SK-N-SH (cell line): ENCODE results near the gene SYNGR1. TPM values are rescaled to one million over a fixed set of nuclear protein-coding genes. Genes with fewer than 3 reads are reported as not detected.
A peak's percentile ranks its signal among the peaks of the same experiment; 100 is the strongest.

Experiments used
- CTCF ChIA-PET: fragments of 300-600, 350-600 bp; formaldehyde crosslinking; extraction: SDS; loops from one replicate; lab custom pipeline; 2021; lab: Yijun Ruan, JAX
- POLR2A ChIA-PET: fragments of 350-600 bp; sonication (Branson Sonifier 250); formaldehyde crosslinking; extraction: SDS; loops from one replicate; lab custom pipeline; 2020; ENCODE audit warnings: antibody characterized with exemption, inconsistent platforms; lab: Yijun Ruan, JAX
- DNase-seq: peaks from one replicate; pipeline ENCODE4 v3.0.0; 2012
- H2AFZ ChIP-seq: fragments of 200-600 bp; sonication (generic); 2 replicates; pipeline ENCODE4 v1.8.1; 2016; ENCODE audit warnings: antibody characterized with exemption, mild to moderate bottlenecking, low read depth
- H3F3A ChIP-seq: fragments of 200-600 bp; sonication (generic); replicated peaks from 2 replicates; pipeline ENCODE3; 2016; ENCODE audit warnings: antibody characterized with exemption, mild to moderate bottlenecking; ENCODE audit not compliant: insufficient read depth
- H3K27ac ChIP-seq, 2 experiments: fragments of 200-500 bp in 1 of 2; fragments of 200-600 bp in 1 of 2; sonication (Bioruptor generic) in 1 of 2; sonication (generic), shearing (Covaris generic) in 1 of 2; 2 replicates each; pipeline versions ENCODE4 v1.5.1 to v1.6.1; 2014 to 2016; ENCODE audit warnings: low read depth in 2 of 2, inconsistent platforms in 1 of 2, low read length in 1 of 2, mild to moderate bottlenecking in 1 of 2, mixed read lengths in 1 of 2
- H3K27me3 ChIP-seq: fragments of 200-600 bp; sonication (generic), shearing (Covaris generic); 2 replicates; pipeline ENCODE4 v1.6.1; 2016; ENCODE audit warnings: mixed run types; ENCODE audit not compliant: insufficient read depth
- H3K36me3 ChIP-seq, 2 experiments: fragments of 200-500 bp in 1 of 2; fragments of 200-600 bp in 1 of 2; sonication (Bioruptor generic) in 1 of 2; sonication (generic) in 1 of 2; replicated peaks in 1 of 2; 2 replicates each; pipeline versions ENCODE3 to v1.5.1; 2014 to 2016; ENCODE audit warnings: low read length in 1 of 2, mild to moderate bottlenecking in 1 of 2; ENCODE audit not compliant: insufficient read depth in 2 of 2, control insufficient read depth in 1 of 2
- H3K4me1 ChIP-seq, 2 experiments: fragments of 200-500 bp in 1 of 2; fragments of 200-600 bp in 1 of 2; sonication (Bioruptor generic) in 1 of 2; sonication (generic), shearing (Covaris generic) in 1 of 2; 2 replicates each; pipeline versions ENCODE4 v1.5.1 to v1.6.1; 2014 to 2016; ENCODE audit warnings: low read depth in 1 of 2, low read length in 1 of 2, mixed run types in 1 of 2; ENCODE audit not compliant: insufficient read depth in 2 of 2, control insufficient read depth in 1 of 2
- H3K4me2 ChIP-seq: fragments of 200-600 bp; sonication (generic), shearing (Covaris generic); 2 replicates; pipeline ENCODE4 v1.6.1; 2017; ENCODE audit warnings: mixed run types
- H3K4me3 ChIP-seq, 2 experiments: fragments of 200-500 bp in 1 of 2; fragments of 200-600 bp in 1 of 2; sonication (Bioruptor generic) in 1 of 2; sonication (generic), shearing (Covaris generic) in 1 of 2; 2 replicates each; pipeline versions ENCODE4 v1.5.1 to v1.8.1; 2014 to 2016; ENCODE audit warnings: low read depth in 2 of 2, inconsistent platforms in 1 of 2, low read length in 1 of 2, mild to moderate bottlenecking in 1 of 2, mixed read lengths in 1 of 2, moderate library complexity in 1 of 2
- H3K79me2 ChIP-seq: fragments of 200-600 bp; sonication (generic); 2 replicates; pipeline ENCODE4 v1.8.1; 2017; ENCODE audit warnings: mild to moderate bottlenecking; ENCODE audit not compliant: insufficient read depth
- H3K9ac ChIP-seq: fragments of 200-600 bp; sonication (generic); 2 replicates; pipeline ENCODE4 v1.6.1; 2017; ENCODE audit warnings: mixed run types
- H3K9me2 ChIP-seq: fragments of 200-600 bp; sonication (generic); 2 replicates; pipeline ENCODE4 v1.6.1; 2017; ENCODE audit warnings: mixed run types
- H3K9me3 ChIP-seq: fragments of 200-600 bp; sonication (generic); 2 replicates; pipeline ENCODE4 v1.6.1; 2017; ENCODE audit warnings: mixed run types, mild to moderate bottlenecking, moderate library complexity
- H4K20me1 ChIP-seq: fragments of 200-600 bp; sonication (generic); 2 replicates; pipeline ENCODE4 v1.6.1; 2017; ENCODE audit warnings: mild to moderate bottlenecking, mixed run types; ENCODE audit not compliant: insufficient read depth
- CTCF ChIP-seq: fragments of 200-600 bp; sonication (generic); IDR thresholded peaks from 2 replicates; pipeline ENCODE4 v1.6.1; 2017; ENCODE audit warnings: antibody characterized with exemption, mild to moderate bottlenecking, moderate library complexity
- ELF1 ChIP-seq: IDR thresholded peaks from 2 replicates; pipeline ENCODE4 v1.4.0; 2012
- EP300 ChIP-seq, 2 experiments: IDR thresholded peaks; 2 replicates each; pipeline versions ENCODE4 v1.4.0 to v1.6.1; 2012; ENCODE audit warnings: borderline replicate concordance in 1 of 2, low read depth in 1 of 2, low read length in 1 of 2
- FOXJ3 ChIP-seq: sonication (generic); formaldehyde crosslinking; IDR thresholded peaks from 2 replicates; pipeline ENCODE4 v1.5.1; 2020; ENCODE audit warnings: mild to moderate bottlenecking, missing genetic modification reagents
- FOXM1 ChIP-seq: IDR thresholded peaks from 2 replicates; pipeline ENCODE4 v1.4.0; 2012; ENCODE audit warnings: low read depth, mild to moderate bottlenecking
- GABPA ChIP-seq: IDR thresholded peaks from 2 replicates; pipeline ENCODE4 v1.4.0; 2012; ENCODE audit warnings: low read depth, mild to moderate bottlenecking
- JUND ChIP-seq: IDR thresholded peaks from 2 replicates; pipeline ENCODE4 v1.4.0; 2012
- NFIC ChIP-seq: IDR thresholded peaks from 2 replicates; pipeline ENCODE4 v1.4.0; 2012; ENCODE audit warnings: borderline replicate concordance
- PBX3 ChIP-seq: IDR thresholded peaks from 2 replicates; pipeline ENCODE4; 2012
- RFX5 ChIP-seq: IDR thresholded peaks from 2 replicates; pipeline ENCODE4 v1.6.1; 2012; ENCODE audit warnings: mild to moderate bottlenecking, improper control_type of control experiment, low read length
- SIN3A ChIP-seq: IDR thresholded peaks from 2 replicates; pipeline ENCODE4 v1.6.1; 2012; ENCODE audit warnings: low read depth, mild to moderate bottlenecking, low read length, moderate library complexity, borderline replicate concordance
- SMC3 ChIP-seq: IDR thresholded peaks from 2 replicates; pipeline ENCODE4 v1.6.1; 2012; ENCODE audit warnings: low read depth, low read length, improper control_type of control experiment
- USF2 ChIP-seq: fragments of 150-350 bp; IDR thresholded peaks from 2 replicates; pipeline ENCODE4 v1.6.1; 2017; ENCODE audit warnings: antibody characterized with exemption, low read length, low read depth, borderline replicate concordance
- ZBTB33 ChIP-seq: IDR thresholded peaks from 2 replicates; pipeline ENCODE4 v1.4.0; 2012; ENCODE audit warnings: low read depth, borderline replicate concordance
- WGBS: methylation state at CpG from one replicate; pipeline ENCODE4 v1.1.6; 2017; ENCODE audit warnings: low lambda C conversion rate; 5-methylcytosine and 5-hydroxymethylcytosine counted together
- polyA plus RNA-seq, 3 experiments: library from polyadenylated mRNA; depleted of rRNA; stranded (reverse); fragments of >200 nt; gene quantifications; 2 replicates each; pipeline ENCODE4 v1.2.3, GENCODE V29; 2012

Gene SYNGR1
- polyA plus RNA-seq (2012; rRNA removed): 18.1 and 18.7 TPM in 2 replicates
- polyA plus RNA-seq (2012; cell fraction: cytosol; rRNA removed): 6.5 and 12.2 TPM in 2 replicates
- 29.3 and 35.7 TPM in 2 replicates for polyA plus RNA-seq (2012; cell fraction: nucleus; rRNA removed)

GRCh38 chr22:39349967-39350726, at the start of gene SYNGR1:
Gene SYNGR1 (plus strand): TSS chr22:39349991. CDS start chr22:39350011, 20 bp downstream.
- Histone ChIP-seq H3K36me3 (no peaks in the 10 kb centered on the region), H3K4me2 (peak within 1 kb of the TSS; percentile 73), H2AFZ (peak within 1 kb of the TSS; percentile 65; the same call in 1 of the 2 replicates), H3K9me3 (no peaks in the 10 kb centered on the region), H3F3A (no peaks in the 10 kb centered on the region), H3K9me2 (no peaks in the 10 kb centered on the region), H4K20me1 (no peaks in the 10 kb centered on the region), H3K27me3 (no peaks in the 10 kb centered on the region), H3K4me1 (peaks cover 0 to 13% of the 10 kb centered on the region in 2 experiments; a peak in 1 of 4 replicates), H3K79me2 (no peaks in the 10 kb centered on the region), H3K9ac (peak within 1 kb of the TSS; percentile 55), H3K27ac (peak within 1 kb of the TSS in 1 of 2 experiments; percentile 34; a peak in 1 of 4 replicates), H3K4me3 (peak within 1 kb of the TSS; percentile 56 to 68)
- TF ChIP-seq ZBTB33: no peak
- no peak for TF ChIP-seq JUND
- no peak for TF ChIP-seq RFX5
- ChIA-PET POLR2A (interaction anchor here (1.6 kb wide), 1 partner anchor 31 kb away, joined by 9 read pairs; the partner anchor contains the start of gene RPL3), CTCF (interaction anchor here (1.4 kb wide), 1 partner anchor 179 kb away, joined by 4 read pairs; no protein-coding TSS in a partner anchor)
- WGBS: 0% methylated on average over 1 of the region's 87 CpGs
- peak; percentile 69 for DNase-seq

- Histone ChIP-seq H3K27ac (no peak overlapping the region), H3K9me2 (no peaks in the 10 kb centered on the region), H3K27me3 (no peaks in the 10 kb centered on the region), H3K9ac (no peak overlapping the region), H2AFZ (no peak overlapping the region), H3K79me2 (no peaks in the 10 kb centered on the region), H3K36me3 (no peaks in the 10 kb centered on the region), H3K4me1 (peaks cover 0 to 3% of the 10 kb centered on the region in 2 experiments; a peak in 1 of 4 replicates), H3K4me3 (no peak overlapping the region), H4K20me1 (no peaks in the 10 kb centered on the region), H3K4me2 (no peak overlapping the region), H3K9me3 (no peaks in the 10 kb centered on the region), H3F3A (no peaks in the 10 kb centered on the region)
- CTCF ChIA-PET: interaction anchor here (1.0 to 3.2 kb wide), 4 partner anchors 9 to 130 kb away, joined by 3 to 14 read pairs (median 5); no protein-coding TSS in a partner anchor
- WGBS: 66% methylated on average over 10 of the region's 19 CpGs
- POLR2A ChIA-PET: interaction anchor here (1.3 to 2.1 kb wide), 2 partner anchors 10 to 19 kb away, joined by 4 to 5 read pairs; partner anchors contain the start of gene RPL3
- DNase-seq: no peak
- TF ChIP-seq CTCF: no peak
- TF ChIP-seq ZBTB33: no peak
- no peak for TF ChIP-seq ELF1
- TF ChIP-seq USF2: no peak
- no peak for TF ChIP-seq FOXM1
- no peak for TF ChIP-seq SMC3
- TF ChIP-seq FOXJ3 (CRISPR knock-in tag): no peak
- no peak for TF ChIP-seq JUND
- TF ChIP-seq PBX3: no peak
- TF ChIP-seq GABPA: no peak
- no peak for TF ChIP-seq EP300 (IDR thresholded peaks at IDR 0.05; ENCODE audit: borderline replicate concordance in 1 of 2, low read depth in 1 of 2, low read length in 1 of 2)
- TF ChIP-seq SIN3A: no peak
- no peak for TF ChIP-seq NFIC
Observed at GRCh38 chr22:39300186-39300830, 49.5 kb upstream of the SYNGR1 start.
